NCI-H187 treated with DMSO at 0.1 percent for 48 hours (cell line): ENCODE results near the gene IFNA13.

Experiments
- DNase-seq: peaks from one replicate; lab custom pipeline; 2025; lab: John Stamatoyannopoulos, UW

The IFNA13 gene

DNA sequence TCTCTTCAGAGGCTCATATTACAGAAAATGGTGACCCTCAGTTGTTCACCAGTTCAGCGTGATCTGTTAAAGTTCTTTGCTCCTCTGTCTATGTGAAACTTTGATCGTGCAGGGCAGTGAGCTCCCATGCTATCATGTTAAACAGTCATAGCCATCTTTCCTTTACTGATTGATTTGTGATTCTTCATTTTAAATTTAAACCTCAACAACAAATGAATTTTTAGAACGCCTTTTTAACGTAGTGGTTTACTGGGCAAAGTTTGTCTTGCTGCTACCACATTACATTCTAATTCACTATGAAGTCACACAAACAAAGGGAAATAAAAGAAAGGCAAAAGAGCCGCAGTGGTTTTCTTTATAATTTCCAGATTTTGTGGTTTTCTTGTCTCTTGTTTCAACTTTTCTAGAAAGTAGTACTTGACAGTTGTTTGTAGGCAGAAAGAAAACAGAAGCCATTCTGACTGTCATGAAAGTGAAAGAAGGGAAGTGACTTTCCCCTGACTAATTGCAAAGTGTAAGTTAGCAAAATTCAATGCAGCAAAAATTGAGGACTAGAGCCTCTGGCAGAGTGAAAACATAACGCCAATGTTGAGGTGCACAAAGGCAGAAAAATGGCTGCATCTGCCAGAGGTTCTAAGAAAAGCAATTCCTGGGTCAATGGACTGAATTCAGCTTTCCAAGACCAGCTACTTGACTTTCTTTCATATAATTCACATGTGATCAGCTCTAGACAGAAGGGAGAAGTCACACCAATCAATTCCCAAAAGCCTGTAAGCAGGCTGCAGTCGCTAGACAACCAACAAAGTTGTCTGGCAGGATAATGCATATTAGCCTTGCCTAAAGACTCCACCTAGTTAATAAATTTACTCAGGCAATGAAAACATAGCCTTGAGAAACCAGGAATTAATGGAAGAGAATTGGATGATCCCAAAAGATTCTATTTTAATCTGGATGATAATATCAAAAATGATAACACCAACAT is 10.1 kb downstream of the IFNA13 start:
- no peak for DNase-seq

DNA sequence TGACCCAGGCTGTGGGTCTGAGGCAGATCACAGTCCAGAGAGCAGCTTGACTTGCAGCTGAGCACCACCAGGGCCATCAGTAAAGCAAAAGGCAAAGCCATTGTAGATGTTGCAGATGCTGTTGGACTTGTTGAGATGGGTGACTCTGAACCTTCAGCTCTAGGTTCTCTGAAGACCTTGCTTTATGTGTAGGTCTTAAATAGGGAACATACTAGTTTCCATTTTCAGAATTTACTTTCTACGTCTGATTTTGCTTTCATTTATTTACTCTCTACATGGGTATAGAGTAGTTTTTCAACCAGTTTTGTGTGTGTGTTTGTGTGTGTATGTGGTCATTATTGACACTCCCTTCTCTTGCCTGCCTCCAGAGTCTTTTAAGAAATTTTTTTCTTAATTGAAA is 17.1 kb downstream of the IFNA13 start, which contains the start of gene IFNA6:
Gene IFNA6, minus strand, starts transcription at position 101 of the 400 bp plus-strand sequence. Its CDS starts 0 bp downstream, at position 101.
- no peak for DNase-seq

DNA sequence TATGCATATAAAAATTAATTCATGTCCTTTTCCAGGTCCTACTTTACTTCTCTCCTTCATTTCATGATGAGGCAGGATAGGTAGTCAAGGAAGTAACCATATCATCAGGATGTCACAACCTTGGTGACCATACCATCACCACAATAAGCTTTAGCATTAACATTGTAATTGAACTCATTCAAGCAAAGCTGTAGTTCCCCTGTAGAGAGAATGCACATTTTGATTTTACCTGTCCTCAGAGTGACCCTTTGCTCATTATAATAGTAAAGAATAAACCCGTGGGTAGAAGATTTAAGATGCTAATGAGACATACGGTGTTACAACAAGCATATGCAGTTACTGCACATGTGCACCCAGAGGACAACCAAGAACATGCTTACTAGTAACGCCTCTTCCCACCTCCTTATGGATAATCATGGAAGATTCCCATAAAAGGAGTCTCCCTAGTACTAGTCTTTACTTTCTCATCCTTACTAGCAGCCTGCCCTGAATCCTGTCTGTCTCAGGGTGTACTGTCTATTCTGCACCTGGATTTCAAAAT is 19.4 kb downstream of the IFNA13 start:
- no peak for DNase-seq

DNA sequence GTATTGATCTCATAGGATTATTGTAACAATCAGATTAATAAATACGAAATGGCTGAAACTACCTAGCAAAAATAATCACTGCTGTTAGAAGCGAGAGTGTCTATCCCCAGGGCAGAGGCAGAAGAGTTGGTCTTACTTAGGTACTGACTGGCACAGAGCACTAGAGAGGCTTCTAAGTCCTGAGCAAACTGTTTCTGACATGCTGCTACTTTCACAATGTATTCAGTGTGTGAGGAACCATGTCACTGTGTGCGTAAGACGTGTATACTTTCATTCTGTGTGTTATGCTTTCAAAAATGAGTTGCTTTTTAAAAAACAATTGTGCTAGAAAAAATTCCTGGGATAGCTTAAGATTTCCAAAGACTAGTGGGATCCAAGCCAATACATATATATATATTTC is 27.1 kb downstream of the IFNA13 start:
- DNase-seq = no peak

- no peak for DNase-seq
Measured at GRCh38 chr9:21336457-21336856, 31.4 kb downstream of the IFNA13 start.

DNA sequence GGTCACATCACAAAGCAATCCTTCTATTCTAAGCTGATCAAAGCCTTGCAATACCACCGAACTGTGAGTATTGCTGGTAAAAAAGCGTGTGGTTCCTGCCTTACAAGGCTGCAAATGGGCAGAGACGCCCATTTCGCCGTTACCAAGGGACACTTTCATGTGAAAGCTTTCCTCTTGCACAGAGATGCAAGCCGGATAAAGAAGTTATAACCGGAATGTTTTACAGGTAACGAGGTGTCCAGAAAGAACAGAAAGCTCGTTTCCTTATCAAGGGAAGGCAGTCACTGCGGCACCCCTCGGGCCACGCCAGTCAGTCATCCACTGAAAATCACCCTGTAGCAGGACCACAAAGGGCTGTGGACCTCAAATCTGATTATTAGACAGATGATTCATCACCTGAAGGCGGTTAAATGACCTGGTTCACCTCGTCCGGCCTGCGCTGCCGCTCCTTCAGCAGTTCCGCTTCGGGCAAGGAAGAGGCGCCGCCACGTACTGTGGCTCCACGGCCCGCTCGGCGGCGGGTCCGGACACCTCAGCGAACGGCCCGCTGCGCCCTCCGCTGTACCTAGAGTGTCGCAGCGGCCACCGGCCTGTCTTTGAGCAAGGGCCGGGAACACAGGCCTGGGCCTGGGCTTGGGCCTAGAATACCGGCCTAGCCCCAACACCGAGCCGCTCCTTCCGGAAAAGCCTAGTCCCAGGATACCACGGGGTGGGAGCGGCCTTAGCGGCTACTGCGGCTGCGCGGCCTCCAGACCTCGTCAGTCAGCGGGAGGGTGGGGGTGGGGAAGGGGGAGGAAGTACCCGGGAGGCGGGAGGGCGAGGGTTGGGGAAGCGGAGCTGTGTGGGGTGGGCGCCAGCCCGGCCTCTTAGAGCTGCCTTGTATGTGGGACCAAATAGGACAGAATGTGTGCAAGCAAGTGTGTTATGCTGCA is 32.9 kb downstream of the IFNA13 start, which contains the start of gene KLHL9:
Gene KLHL9, minus strand, starts transcription at position 704 of the 932 bp plus-strand sequence. Its CDS starts 545 bp downstream, at position 159.
- peak; percentile 16 for DNase-seq

DNA sequence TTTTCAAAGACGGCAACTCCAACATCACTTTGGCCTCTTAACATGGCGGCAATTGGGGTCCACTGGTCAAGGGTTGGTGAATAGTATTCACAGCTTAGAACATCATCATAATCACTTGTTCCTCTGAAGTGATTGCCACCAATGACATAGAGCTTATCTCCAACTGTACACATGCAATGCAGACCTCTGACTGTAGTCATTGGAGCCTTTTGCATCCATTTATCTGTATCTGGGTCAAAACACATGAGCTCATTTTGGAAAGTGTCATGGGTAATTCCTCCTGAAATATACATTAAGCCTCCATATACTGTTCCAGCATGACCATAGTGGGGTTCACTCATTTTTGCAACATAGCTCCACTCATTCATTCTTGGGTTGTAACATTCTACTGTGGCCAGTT is 34.6 kb downstream of the IFNA13 start:
- DNase-seq = no peak

DNA sequence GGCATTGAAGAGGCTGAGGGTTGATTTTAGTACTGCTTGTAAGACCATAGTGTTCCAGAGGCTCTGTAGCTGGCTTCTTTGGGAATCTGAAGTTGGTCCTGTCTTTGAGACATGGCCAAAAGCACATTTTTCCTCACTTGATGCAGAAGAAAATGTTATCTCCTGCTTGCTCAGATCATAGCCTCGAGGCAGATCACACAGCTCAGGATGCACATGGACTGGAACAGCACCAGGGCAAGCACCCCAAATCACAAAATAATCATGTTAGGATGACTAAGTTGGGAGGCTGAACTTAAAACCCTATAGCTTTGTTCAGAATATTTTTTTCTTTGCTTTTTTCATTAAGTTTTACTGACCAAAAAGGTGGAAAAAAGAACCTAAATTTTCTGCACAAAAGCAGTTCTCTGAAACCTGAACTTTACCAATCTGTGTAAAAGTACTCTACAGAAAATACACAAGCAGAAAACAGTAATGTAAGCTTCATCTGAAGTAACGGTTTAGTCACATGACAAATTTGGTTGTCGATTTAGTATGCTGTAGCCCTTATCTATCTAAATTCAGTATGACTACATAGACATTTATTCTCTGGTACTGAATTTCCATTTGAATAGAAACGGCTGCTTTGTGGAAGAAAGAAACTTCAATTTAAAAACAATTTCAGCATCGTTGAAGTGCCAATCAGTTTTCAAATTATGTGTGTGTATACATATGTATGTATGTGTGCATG is 36.0 kb downstream of the IFNA13 start:
- DNase-seq = no peak

- DNase-seq = no peak
Measured at GRCh38 chr9:21326526-21327139, 41.2 kb downstream of the IFNA13 start.

- no peak for DNase-seq
Measured at GRCh38 chr9:21324047-21324446, 43.8 kb downstream of the IFNA13 start.

DNA sequence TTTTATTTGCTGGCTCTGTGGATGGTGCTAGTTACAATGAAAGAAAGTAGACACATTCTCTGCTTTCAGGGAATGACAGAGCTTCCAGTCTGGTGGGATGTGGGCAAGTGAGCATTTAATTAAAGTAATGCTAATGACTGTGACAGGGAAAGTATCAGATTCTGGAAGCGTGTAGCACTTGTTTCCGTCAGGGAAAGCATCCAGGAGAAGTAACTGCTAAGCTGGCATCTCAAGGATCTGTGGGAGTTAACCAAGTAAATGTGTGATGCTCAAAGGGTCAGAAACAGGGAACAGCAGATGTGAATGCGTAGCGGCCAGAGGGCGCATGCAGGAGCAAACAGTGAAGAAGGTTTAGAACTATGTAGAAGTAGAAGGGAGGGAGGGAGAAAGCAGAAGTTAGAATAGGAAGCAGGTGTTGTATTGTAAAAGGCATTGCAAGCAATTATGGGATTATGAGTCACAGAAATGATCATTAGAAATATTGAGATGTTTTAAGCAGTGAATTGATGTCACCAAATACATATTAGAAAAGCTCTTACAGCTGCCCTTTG is 44.9 kb downstream of the IFNA13 start:
- no peak for DNase-seq

DNA sequence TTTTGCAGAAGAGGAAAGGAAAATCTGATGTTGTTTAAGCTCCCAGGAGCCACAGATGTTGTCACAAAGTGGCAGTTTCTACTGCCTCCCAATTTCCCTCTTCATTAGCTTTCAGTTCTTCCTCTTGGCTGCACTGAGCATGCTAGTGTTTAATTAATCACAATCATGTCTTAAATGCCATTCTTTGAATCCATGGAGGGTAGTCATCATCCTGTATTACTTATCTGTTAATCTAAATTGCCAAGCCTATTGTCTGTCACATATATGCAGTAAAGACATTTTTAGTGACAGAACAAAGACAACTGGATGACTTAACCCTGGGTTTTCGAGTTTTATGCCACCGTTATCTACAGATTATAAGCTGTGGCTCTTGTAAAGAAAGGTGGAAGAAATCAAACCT is 47.4 kb downstream of the IFNA13 start:
- DNase-seq = no peak

DNA sequence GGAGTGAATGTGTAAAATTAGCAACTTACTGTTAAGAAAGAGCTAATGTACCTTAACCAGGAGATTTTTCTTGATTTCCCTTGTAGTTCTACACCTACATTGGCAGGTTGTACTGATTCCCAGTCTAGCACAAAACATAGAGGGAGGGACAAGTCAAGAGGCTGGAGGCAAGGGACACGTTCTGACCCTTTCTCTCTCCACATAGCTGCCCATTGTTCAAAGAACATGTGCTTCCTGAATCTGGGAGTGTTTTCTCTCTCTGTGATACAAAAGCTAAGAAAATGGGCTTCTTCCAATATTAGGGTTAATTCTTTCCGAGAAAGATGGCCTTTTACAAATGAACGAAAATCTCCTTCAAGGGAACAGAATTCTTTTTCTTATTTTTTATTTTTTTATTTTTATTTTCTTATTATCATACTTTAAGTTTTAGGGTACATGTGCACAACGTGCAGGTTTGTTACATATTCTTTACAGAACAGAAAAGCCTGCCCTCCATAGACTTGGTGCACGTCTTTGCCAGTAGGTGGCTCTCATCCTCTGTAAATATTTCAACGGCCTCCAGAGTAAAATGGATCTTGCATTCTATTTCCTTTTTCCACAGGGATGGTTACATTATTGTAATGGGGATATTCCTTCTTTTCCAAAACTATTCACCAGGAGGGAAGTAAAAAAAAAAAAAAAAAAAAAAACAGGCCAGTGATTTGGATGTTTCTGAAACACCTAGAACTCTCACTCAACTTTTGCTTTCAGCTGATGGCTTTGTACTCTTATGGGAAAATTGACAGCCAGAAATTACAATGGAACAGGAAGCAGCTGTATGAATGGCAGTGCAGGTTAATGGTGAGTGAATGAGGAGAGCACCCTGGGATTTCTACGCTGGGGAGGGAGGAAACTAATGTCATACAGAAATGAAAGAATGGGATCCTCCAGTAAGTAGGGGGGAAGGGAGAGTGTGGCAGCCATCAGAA is 49.6 kb downstream of the IFNA13 start:
- no peak for DNase-seq
